Epithelial cell of esophagus (primary cell): Measurements from ENCODE around the gene RGS6.
A peak's percentile ranks its signal among the peaks of the same experiment; 100 is the strongest.

ENCODE experiments used
- DNase-seq: peaks from one replicate; pipeline ENCODE4 v3.0.0; 2010; ENCODE audit warnings: low read depth
- H3K4me3 ChIP-seq: 2 replicates; pipeline ENCODE4 v1.5.1; 2011; ENCODE audit warnings: mild to moderate bottlenecking, low read length, control low read depth
- TF ChIP-seq, protein P1 (sequence below): IDR thresholded peaks from 2 replicates; pipeline ENCODE4 v1.5.1; 2011; ENCODE audit warnings: low read depth, mild to moderate bottlenecking, low read length, control low read depth, inconsistent platforms; ENCODE audit not compliant: insufficient read depth; ENCODE audit errors: missing control alignments

Gene RGS6

DNA sequence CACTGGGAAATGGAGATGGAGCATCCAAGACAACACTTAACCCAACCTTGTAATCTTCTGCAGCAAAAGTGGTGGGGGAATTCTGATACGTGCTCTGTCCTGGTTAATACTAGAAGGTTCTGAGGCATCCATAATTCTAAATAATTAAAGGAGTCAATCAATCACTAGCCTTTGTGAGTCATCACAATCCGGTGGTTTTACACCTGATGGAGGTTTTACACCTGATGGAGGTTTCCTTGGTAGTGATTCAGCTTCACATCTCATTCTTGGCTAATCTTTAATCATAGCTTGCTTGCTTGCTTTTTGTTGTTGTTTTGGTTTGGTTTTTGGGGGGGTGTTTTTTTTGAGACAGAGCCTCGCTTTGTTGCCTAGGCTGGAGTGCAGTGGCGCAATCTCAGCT is 618.3 kb downstream of the RGS6 start:
- TF ChIP-seq, protein P1, sequence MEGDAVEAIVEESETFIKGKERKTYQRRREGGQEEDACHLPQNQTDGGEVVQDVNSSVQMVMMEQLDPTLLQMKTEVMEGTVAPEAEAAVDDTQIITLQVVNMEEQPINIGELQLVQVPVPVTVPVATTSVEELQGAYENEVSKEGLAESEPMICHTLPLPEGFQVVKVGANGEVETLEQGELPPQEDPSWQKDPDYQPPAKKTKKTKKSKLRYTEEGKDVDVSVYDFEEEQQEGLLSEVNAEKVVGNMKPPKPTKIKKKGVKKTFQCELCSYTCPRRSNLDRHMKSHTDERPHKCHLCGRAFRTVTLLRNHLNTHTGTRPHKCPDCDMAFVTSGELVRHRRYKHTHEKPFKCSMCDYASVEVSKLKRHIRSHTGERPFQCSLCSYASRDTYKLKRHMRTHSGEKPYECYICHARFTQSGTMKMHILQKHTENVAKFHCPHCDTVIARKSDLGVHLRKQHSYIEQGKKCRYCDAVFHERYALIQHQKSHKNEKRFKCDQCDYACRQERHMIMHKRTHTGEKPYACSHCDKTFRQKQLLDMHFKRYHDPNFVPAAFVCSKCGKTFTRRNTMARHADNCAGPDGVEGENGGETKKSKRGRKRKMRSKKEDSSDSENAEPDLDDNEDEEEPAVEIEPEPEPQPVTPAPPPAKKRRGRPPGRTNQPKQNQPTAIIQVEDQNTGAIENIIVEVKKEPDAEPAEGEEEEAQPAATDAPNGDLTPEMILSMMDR: no peak
- DNase-seq: peak; percentile 76
- H3K4me3 ChIP-seq: no peak overlapping the region

DNA sequence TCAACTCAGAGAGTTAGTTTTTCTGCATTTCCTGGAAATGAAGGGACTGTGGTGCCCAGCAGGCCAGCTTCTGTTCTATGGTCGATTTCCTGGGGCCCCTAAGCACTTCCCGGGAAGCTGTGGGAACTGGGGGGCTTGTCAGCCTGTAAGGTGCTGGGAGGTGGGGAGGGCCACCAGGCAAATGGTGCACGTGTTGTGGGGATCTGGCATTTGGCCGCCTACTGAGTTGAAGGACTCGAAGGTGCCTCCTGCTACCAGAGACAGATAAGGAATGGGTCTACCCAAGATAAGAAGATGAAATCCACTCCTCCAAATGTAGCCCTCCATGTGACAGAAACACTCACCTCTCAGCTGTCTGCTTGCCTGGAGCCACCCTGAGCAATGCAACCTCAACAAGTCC is 620.0 kb downstream of the RGS6 start:
- TF ChIP-seq, protein P1: no peak
- no peak for DNase-seq

DNA sequence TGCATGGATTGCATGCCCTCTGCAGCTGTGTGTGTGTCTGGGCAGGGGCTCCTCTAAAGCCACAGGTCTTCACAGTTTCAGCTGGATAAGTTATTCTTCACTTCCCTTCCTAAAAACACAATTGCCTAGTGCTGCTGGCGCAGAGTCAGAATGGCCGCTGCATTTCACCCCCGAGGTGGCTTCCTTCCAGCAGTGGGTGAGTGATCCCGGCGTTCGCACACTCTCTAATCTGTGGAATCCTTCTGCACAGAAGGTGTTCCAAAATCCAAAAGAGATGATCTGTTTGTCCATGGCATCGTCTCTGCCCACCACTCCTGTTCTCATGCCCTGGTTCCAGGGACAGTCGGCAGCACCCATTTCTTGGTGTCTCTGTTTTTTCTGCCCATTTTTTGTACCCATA is 620.9 kb downstream of the RGS6 start:
- TF ChIP-seq, protein P1: no peak
- no peak overlapping the region for H3K4me3 ChIP-seq
- DNase-seq: no peak

More for the DNA sequence above, 620.0 kb downstream of the RGS6 start:
- H3K4me3 ChIP-seq: no peak overlapping the region

DNA sequence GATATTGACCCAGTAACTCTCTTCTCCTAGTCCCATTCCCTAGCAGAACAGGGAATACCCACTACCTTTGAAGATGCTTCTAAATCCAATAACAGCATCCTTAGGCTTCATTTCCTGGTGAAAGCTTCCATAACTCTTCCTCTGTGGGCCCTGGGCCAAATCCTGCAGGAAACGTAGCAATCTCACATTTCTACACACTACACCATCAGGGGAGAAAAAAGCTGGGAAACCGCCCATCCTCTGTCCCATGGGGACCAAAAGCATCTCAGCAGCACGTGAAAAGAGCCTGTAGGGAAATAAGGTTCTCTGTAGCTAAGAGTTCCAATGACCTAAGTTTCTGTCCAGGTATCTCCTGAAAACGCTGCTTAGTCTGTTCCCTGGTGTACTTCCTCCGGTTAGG is 621.4 kb downstream of the RGS6 start:
- TF ChIP-seq, protein P1: no peak
- no peak overlapping the region for H3K4me3 ChIP-seq
- no peak for DNase-seq

DNA sequence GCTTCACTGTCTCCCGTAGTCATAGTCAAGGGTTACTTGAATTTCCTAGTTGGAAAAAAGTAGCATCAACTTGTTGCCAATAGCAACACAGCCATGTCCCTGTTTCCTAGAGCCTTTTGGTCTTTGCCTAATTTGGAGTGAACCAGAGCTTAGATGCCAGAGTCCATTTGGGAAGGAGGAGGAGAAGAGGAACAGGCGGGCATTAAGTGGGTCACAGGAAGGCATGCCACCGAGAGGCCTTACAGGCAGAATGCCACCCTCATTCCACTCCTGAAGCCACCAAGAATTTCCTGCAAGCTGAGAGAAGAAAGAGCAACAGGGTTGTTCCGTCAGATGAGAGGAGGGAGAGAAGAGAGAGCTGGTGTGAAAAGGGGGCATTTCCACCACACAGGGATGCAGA is 622.2 kb downstream of the RGS6 start:
- no peak overlapping the region for H3K4me3 ChIP-seq
- TF ChIP-seq, protein P1: no peak
- no peak for DNase-seq

DNA sequence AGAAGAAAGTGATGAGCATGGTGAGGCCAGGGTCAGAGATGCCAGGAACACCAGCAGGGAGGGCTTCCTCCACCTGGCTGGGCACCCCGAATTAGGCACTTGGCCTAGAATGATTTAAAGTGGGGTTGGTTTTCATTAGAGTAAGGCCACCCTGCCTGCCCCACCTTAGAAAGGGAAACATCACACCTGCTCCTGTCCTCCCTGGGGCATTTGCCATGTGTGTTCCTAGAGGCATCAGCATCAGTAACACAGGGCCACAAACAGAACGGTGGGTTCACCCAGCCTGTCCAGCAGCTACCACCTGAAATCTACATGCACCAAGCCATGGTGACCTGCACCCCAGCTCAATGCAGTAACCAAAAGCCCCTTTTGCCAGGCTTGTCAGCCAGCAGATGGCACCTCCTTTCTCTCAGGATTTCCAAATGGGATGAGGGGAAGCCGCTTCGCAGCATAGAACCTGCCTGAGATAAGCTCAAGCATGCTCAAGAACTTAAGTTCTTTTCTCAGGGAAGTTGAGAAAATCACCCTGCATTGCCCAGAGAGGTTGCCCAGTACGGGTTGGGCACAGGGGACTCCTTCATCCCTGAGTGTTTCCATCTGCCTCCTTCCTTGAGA is 622.9 kb downstream of the RGS6 start:
- no peak for DNase-seq
- H3K4me3 ChIP-seq: no peak overlapping the region
- TF ChIP-seq, protein P1: no peak

DNA sequence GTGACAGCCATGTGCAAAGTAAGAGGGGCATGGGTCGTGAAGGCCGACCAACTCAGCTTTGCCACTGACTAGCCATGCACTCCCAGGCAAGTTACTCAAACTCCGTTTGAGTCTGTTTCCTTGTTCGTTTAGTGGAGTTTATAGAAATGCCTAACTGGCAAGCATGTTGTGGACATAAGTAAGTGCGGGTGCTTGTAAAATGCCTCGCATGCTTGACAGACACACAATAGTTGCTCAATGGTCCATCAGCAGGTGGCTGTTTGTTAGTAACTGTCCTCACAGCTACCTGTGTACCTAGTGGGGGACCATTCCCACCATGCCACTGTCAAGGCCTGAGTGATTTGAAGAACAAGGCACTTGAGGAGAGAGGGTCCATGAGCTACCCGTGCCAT is 623.4 kb downstream of the RGS6 start:
- no peak overlapping the region for H3K4me3 ChIP-seq
- TF ChIP-seq, protein P1: no peak
- no peak for DNase-seq
